NCI-H2081 treated with DMSO at 0.1 percent for 48 hours (cell line): ENCODE results near the gene CST3.
"Not testable (repeated sequence)": the region's sequence is repeated elsewhere in the genome, so short reads cannot be mapped to it uniquely, and the experiment has no call there.

Experiments used
- DNase-seq: peaks from one replicate; lab custom pipeline; 2025; lab: John Stamatoyannopoulos, UW

The CST3 gene

DNA sequence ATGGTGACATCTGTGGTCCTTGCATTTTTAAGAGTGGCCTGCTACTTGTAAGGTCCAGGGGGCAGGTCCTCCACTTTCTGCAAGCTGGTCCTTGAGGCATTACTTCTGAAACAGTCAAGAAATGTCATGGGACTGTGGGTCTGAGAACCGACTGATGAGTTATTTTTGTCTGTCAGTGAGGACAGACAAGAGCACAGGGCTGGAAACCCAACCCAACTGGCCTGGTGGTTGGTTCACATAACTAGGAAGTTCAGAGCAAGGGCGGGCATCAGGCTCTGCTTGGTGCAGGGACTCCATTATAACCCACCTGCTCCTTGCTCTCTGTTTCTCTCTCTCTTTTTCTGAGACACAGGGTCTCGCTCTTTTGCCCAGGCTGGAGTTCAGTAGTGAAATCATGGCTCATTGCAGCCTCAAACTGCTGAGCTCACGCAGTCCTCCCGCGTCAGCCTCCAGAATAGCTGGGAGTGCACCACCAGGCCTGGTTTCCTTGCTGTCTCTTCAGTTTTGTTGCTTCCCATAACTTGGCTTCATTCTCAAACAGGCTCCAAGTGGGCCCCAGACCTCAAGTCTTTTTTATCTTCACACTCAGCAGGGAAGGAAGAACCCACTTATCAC is 9.2 kb downstream of the CST3 start:
- DNase-seq = no peak

GRCh38 chr20:23627501-23627900 is 10.3 kb downstream of the CST3 start:
- DNase-seq = no peak

DNA sequence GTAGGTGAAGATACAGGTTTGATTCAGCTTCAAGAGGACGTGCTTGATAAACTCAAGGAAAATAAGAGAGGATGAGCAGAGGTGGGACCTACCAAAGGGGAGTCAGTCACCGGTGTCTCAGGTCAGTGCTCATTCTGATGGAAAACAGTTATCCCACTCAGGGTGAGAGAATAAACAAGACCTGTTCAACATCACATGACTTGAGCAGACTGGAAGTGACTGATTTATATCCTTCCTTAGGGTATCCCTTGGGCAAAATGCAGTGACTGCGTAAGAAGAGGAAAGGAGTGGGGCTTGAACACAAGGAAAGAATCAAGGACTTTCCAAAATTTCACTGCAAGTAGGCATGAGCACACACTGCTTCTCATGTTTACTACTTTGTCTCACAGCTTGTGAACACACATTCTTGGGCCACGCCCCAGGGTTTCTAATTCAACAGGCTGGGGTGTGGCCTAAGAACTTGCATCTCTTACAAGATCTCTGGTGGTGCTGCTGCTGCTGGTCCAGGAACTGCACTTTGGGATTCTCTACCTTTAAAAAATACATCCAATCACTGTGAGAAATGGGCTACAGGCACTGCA is 11.6 kb downstream of the CST3 start:
- DNase-seq = no peak

- no peak for DNase-seq
Measured at GRCh38 chr20:23625236-23625964, 12.4 kb downstream of the CST3 start.

DNA sequence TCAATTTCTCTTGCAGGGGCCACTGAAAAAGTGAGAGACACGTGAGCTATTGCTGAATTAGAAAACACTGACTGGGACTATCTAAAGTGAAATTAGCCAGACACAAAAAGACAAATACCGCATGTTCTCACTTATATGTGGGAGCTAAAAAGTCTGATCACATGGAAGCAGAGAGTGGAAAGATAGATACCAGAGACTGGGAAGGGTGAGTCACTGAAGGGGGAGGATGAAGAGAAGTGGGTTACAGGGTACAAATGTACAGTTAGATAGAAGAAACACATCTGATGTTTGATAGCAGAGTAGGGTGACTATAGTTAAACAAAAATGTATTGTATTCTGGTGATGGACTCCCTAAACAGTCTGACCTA is 13.4 kb downstream of the CST3 start:
- DNase-seq = no peak

- no peak for DNase-seq
Measured at GRCh38 chr20:23623666-23624323, 14.0 kb downstream of the CST3 start.

GRCh38 chr20:23622839-23623343 is 14.9 kb downstream of the CST3 start:
- DNase-seq = no peak

DNA sequence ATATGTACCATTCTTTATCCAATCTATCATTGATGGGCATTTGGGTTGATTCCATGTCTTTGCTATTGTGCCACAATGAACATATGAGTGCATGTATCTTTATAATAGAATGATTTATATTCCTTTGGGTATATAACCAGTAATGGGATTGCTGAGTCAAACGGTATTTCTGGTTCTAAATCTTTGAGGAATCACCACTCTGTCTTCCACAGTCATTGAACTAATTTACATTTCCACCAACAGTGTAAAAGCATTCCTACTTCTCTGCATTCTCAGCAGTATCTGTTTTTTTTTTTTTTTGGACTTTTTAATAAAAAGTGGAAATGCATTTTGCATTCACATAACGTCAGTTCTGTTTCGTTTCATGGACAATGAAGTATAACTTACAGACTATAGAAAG is 15.4 kb downstream of the CST3 start:
- DNase-seq = not testable (repeated sequence)

DNA sequence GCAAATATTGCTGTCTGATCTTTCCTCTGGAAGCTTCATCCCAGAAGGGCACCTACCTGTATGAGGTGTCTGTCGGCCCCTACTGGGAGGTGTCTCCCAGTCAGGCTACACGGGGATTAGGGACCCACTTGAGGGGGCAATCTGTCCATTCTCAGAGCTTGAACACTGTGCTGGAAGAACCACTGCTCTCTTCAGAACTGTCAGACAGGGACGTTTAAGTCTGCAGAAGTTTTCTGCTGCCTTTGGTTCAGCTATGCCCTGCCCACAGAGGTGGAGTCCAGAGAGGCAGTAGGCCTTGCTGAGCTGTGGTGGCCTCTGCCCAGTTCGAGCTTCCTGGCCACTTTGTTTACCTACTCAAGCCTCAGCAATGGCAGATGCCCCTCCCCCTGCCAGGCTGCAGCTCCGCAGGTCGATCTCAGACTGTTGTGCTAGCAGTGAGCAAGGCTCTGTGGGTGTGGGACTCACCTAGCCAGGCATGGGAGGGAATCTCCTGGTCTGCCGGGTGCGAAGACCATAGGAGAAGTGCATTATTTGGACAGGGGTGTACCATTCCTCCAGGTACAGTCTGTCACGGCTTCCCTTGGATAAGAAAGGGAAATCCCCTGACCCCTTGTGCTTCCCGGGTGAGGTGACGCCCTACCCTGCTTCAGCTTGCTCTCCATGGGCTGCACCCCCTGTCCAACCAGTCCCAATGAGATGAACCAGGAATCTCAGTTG is 16.9 kb downstream of the CST3 start:
- not testable (repeated sequence) for DNase-seq

DNA sequence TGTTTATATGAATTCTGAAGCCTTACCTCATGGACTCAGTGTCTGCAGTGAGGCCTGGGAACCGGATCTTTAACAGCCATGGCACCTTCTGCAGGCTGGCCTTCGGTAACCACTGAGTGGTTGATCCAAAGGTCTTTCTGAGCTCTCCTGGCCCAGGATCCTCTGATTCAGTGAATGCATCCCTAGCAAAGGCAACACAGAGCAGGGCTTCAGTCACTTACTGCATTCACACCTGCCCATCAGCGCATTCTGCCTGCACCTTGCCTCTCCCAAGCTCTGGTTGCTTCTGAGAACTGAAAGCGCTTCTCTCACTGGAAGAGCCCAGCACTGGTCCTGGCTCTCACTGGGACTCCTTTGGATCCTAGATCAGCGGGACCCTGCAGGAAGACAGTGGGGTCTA is 23.6 kb downstream of the CST3 start:
- no peak for DNase-seq

- no peak for DNase-seq
Measured at GRCh38 chr20:23613676-23614075, 24.1 kb downstream of the CST3 start.

DNA sequence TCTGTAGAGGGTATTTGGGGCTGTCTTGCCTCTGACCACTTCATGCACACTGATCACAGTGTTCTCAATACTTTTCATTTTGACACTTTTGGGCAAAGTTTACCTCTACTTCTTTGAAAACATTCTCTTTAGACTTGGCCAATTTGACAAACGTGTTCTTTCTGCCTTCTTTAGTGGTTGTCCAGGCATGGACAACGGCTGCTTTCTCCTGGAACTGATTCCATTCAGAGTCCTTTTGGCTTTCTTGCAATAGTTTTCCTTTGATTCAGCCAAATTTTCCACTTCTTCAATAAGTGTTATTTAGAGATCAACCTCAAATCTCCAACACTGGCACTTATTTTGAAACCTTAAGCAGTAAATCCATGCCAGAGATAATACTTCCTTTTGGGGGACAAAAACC is 25.4 kb downstream of the CST3 start:
- no peak for DNase-seq

GRCh38 chr20:23609486-23610109 is 28.2 kb downstream of the CST3 start:
- DNase-seq = no peak

- no peak for DNase-seq
Measured at GRCh38 chr20:23608251-23608846, 29.4 kb downstream of the CST3 start.

DNA sequence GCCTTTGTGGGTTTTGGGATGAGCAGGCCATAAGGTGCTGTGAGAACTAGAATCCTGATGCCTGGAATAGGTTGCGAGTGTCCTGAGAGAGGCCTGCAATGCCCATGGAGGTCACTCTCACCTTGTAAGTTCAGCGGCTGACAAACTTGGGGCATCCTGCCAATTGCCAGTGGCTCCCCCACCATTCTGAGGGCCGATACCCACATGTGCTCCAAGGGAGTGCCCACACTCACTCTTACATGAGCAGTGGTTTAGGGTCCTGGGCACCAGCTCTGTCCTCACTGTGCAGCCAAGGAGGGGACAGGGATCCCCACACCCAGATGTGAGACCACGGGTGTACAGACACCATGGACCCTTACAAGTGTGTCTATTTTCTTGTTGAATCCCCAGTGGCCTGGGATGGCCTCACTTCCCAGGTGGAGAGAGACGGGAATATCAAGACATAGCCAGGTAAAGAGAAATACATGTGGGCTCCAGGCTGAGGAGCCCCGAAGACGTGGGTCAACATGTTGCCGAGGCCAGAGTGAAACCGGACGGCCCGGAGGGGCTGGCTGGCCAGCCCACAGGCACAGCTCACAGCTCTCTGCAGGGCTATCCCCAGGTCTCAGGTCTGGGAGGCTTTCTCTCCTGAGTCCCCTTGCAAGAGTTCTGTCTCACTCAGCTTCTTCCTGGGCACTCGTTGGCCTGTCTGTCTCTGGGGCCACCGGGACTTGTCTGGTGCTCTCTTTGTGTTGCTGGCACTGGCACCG is 30.1 kb downstream of the CST3 start:
- DNase-seq = no peak

GRCh38 chr20:23606652-23607049 is 31.1 kb downstream of the CST3 start:
- peak; percentile 34 for DNase-seq

DNA sequence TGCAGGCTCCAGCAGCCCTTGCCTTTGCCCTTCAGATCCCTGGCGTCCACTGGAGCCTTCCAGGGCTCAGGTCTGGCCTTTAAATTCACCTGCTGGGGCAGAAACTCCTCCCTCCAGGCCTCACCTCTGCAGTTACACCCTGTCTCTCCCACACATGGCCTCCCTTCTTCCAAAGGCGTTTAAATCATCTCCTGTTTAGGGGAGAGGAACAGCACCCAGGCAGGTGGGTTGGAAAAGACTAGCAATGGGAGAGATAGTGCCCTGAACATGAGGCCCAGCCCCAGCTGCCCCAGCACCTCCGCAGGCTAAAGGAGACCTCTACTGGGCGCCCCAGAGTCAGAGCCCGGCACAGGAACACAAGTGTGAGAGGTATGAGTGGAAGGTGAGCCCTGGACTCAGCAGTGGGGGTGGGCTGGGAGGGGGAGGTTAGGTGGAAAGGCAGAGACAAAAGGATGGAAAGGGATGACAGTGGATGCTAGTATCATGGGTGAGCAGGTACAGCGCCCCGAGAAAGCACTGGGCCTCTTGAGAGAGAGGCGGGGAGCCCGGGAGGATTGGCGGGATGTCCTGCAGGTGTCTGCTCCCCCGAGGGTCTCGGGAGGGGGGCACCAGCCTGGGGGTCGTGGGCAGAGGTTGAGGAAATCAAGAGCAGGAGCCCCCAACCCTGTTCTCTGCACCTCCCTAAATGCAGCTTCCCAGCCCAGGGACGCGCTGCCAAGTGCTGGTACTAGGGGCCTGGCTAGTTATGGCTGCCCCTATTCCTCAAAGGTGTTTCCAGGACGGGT is 31.7 kb downstream of the CST3 start, which contains the start of gene CST9:
Gene CST9, minus strand, starts transcription at position 51 of the 785 bp plus-strand sequence. CDS start 53 bp downstream, outside the sequence.
- DNase-seq = no peak

DNA sequence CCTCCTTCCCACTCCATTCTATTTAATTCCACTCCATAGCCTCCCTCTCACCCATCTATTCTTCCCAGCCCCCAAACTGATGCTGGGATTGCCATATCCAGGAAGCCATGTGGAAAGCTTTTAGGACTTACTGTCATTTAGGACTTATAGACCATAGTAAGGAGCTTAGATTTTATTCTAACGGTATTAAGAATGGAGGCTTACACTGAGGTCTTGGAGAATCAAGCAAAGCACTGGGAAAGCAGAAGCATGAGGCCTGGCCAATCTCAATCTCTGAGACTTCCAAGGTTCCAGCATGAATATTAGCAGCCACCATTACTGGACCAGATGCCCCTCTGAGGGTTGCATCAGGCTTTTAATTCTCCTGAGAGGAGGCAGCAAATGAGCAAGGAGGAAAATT is 33.4 kb downstream of the CST3 start:
- DNase-seq = no peak

- DNase-seq = no peak
Measured at GRCh38 chr20:23603321-23603720, 34.4 kb downstream of the CST3 start.

- DNase-seq = no peak
Measured at GRCh38 chr20:23602699-23603098, 35.1 kb downstream of the CST3 start.
